ENCODE measurements around the gene SYNPR. TPM values are rescaled to one million over a fixed set of nuclear protein-coding genes. Genes with fewer than 3 reads are reported as not detected.

The SYNPR gene
- total RNA-seq, 1 donor from 2014 or later, result 3.7 TPM

- H3K36me3 Mint-ChIP-seq, result no peaks in the 10 kb centered on the region
- no peak overlapping the region for H3K4me3 Mint-ChIP-seq
- peaks cover 17% of the 10 kb centered on the region for H3K9me3 Mint-ChIP-seq
- H3K27me3 Mint-ChIP-seq (ENCODE audit: low read depth), result peaks cover 14% of the 10 kb centered on the region
- TF ChIP-seq CTCF (IDR thresholded peaks at IDR 0.05; ENCODE audit: unreplicated experiment), result no peak
- DNase-seq (ENCODE audit: low spot score in 2 of 2, unreplicated experiment in 2 of 2), result no peak
- H3K27ac Mint-ChIP-seq, result no peak overlapping the region
- peaks cover 9% of the 10 kb centered on the region for H3K4me1 Mint-ChIP-seq
Measured at GRCh38 chr3:63308072-63308471, 30.0 kb downstream of the SYNPR start.

GRCh38 chr3:63309768-63310167 lies 31.7 kb downstream of the SYNPR start:
- H3K27me3 Mint-ChIP-seq (ENCODE audit: low read depth), result peaks cover 14% of the 10 kb centered on the region
- no peak for DNase-seq (ENCODE audit: low spot score in 2 of 2, unreplicated experiment in 2 of 2)
- H3K9me3 Mint-ChIP-seq, result peaks cover 24% of the 10 kb centered on the region
- H3K27ac Mint-ChIP-seq, result no peak overlapping the region
- H3K4me1 Mint-ChIP-seq, result no peaks in the 10 kb centered on the region
- no peaks in the 10 kb centered on the region for H3K36me3 Mint-ChIP-seq
- H3K4me3 Mint-ChIP-seq, result no peak overlapping the region
- TF ChIP-seq CTCF (IDR thresholded peaks at IDR 0.05; ENCODE audit: unreplicated experiment), result no peak

GRCh38 chr3:63323766-63324165 lies 45.7 kb downstream of the SYNPR start:
- Mint-ChIP-seq H3K27me3 (ENCODE audit: low read depth) (no peaks in the 10 kb centered on the region), H3K27ac (no peak overlapping the region), H3K9me3 (peaks cover 2% of the 10 kb centered on the region), H3K4me3 (no peak overlapping the region), H3K36me3 (no peaks in the 10 kb centered on the region), H3K4me1 (no peaks in the 10 kb centered on the region)
- DNase-seq (ENCODE audit: low spot score in 2 of 2, unreplicated experiment in 2 of 2), result no peak
- no peak for TF ChIP-seq CTCF (IDR thresholded peaks at IDR 0.05; ENCODE audit: unreplicated experiment)

- Mint-ChIP-seq H3K4me3 (no peak overlapping the region), H3K9me3 (no peaks in the 10 kb centered on the region), H3K27ac (no peak overlapping the region), H3K36me3 (no peaks in the 10 kb centered on the region), H3K27me3 (ENCODE audit: low read depth) (no peaks in the 10 kb centered on the region), H3K4me1 (no peaks in the 10 kb centered on the region)
- DNase-seq (ENCODE audit: low spot score in 2 of 2, unreplicated experiment in 2 of 2), result no peak
- no peak for TF ChIP-seq CTCF (IDR thresholded peaks at IDR 0.05; ENCODE audit: unreplicated experiment)
Measured at GRCh38 chr3:63324621-63325020, 46.5 kb downstream of the SYNPR start.

- no peak for DNase-seq (ENCODE audit: low spot score in 2 of 2, unreplicated experiment in 2 of 2)
- H3K4me3 Mint-ChIP-seq, result no peak overlapping the region
- no peaks in the 10 kb centered on the region for H3K9me3 Mint-ChIP-seq
- TF ChIP-seq CTCF (IDR thresholded peaks at IDR 0.05; ENCODE audit: unreplicated experiment), result no peak
- no peak overlapping the region for H3K27ac Mint-ChIP-seq
- H3K4me1 Mint-ChIP-seq, result no peaks in the 10 kb centered on the region
- H3K36me3 Mint-ChIP-seq, result no peaks in the 10 kb centered on the region
- H3K27me3 Mint-ChIP-seq (ENCODE audit: low read depth), result no peaks in the 10 kb centered on the region
Measured at GRCh38 chr3:63325386-63325785, 47.3 kb downstream of the SYNPR start.

GRCh38 chr3:63328365-63328764 lies 50.3 kb downstream of the SYNPR start:
- Mint-ChIP-seq H3K27me3 (ENCODE audit: low read depth) (peaks cover 10% of the 10 kb centered on the region), H3K9me3 (no peaks in the 10 kb centered on the region), H3K4me1 (no peaks in the 10 kb centered on the region), H3K4me3 (no peak overlapping the region), H3K36me3 (no peaks in the 10 kb centered on the region), H3K27ac (no peak overlapping the region)
- no peak for DNase-seq (ENCODE audit: low spot score in 2 of 2, unreplicated experiment in 2 of 2)
- no peak for TF ChIP-seq CTCF (IDR thresholded peaks at IDR 0.05; ENCODE audit: unreplicated experiment)
